CD14-positive monocyte (primary cell): ENCODE results near the gene SAP130. TPM values are rescaled to one million over a fixed set of nuclear protein-coding genes. Genes with fewer than 3 reads are reported as not detected.

Experiments
- DNase-seq, 3 donors: peaks; one replicate each; pipeline ENCODE4 v3.0.0-alpha.2; 2011 to 2022
- H2AFZ ChIP-seq: 2 replicates; pipeline ENCODE4 v1.6.0; 2012; ENCODE audit warnings: mild to moderate bottlenecking, low read depth, low read length, inconsistent platforms; ENCODE audit not compliant: insufficient read depth, poor library complexity, severe bottlenecking
- H3K27ac ChIP-seq, 2 donors: 1 replicate in 1 of 2; 2 replicates in 1 of 2; pipeline ENCODE4 v1.5.1; 2012 to 2013; ENCODE audit warnings: low read length in 2 of 2, control low read depth in 1 of 2, inconsistent platforms in 1 of 2, low read depth in 1 of 2, mild to moderate bottlenecking in 1 of 2
- H3K27me3 ChIP-seq, 2 donors: one replicate each; pipeline versions ENCODE4 v1.6.0 to v1.6.1; 2011 to 2013; ENCODE audit warnings: low read length in 2 of 2; ENCODE audit not compliant: control insufficient read depth in 2 of 2, insufficient read depth in 2 of 2
- H3K36me3 ChIP-seq, 2 donors: replicated peaks in 1 of 2; 1 replicate in 1 of 2; 2 replicates in 1 of 2; pipeline versions ENCODE4 v1.5.1 to v1.6.1; 2012 to 2013; ENCODE audit warnings: low read length in 2 of 2, control low read depth in 1 of 2, inconsistent platforms in 1 of 2, mild to moderate bottlenecking in 1 of 2; ENCODE audit not compliant: insufficient read depth in 2 of 2, control insufficient read depth in 1 of 2
- H3K4me1 ChIP-seq, 2 donors: 1 replicate in 1 of 2; 2 replicates in 1 of 2; pipeline versions ENCODE4 v1.5.1 to v1.6.1; 2012 to 2013; ENCODE audit warnings: low read length in 2 of 2, control low read depth in 1 of 2, inconsistent platforms in 1 of 2, mild to moderate bottlenecking in 1 of 2, moderate library complexity in 1 of 2; ENCODE audit not compliant: insufficient read depth in 2 of 2, control insufficient read depth in 1 of 2
- H3K4me2 ChIP-seq: replicated peaks from 2 replicates; pipeline ENCODE3; 2012; ENCODE audit warnings: low read length, moderate library complexity, mild to moderate bottlenecking; ENCODE audit not compliant: poor library complexity, severe bottlenecking; ENCODE audit errors: extremely low read depth
- H3K4me3 ChIP-seq, 3 experiments: fragments of 200-600 bp in 1 of 3; sonication (generic) in 1 of 3; replicated peaks in 1 of 3; 1 replicate in 2 of 3; 2 replicates in 1 of 3; pipeline ENCODE4 v1.5.1; 2011 to 2013; ENCODE audit warnings: low read length in 3 of 3, mild to moderate bottlenecking in 3 of 3, control low read depth in 2 of 3, low read depth in 2 of 3, inconsistent platforms in 1 of 3, moderate library complexity in 1 of 3
- H3K79me2 ChIP-seq: 2 replicates; pipeline ENCODE4 v1.6.0; 2012; ENCODE audit warnings: mild to moderate bottlenecking, control low read depth, inconsistent platforms, low read length, moderate library complexity; ENCODE audit not compliant: insufficient read depth
- H3K9ac ChIP-seq: 2 replicates; pipeline ENCODE4 v1.6.0; 2017; ENCODE audit warnings: low read length, mild to moderate bottlenecking; ENCODE audit not compliant: insufficient read depth, poor library complexity, severe bottlenecking
- H3K9me3 ChIP-seq, 2 donors: replicated peaks in 1 of 2; 1 replicate in 1 of 2; 2 replicates in 1 of 2; pipeline versions ENCODE4 v1.5.1 to v1.6.1; 2012 to 2013; ENCODE audit warnings: low read length in 2 of 2, control low read depth in 1 of 2; ENCODE audit not compliant: control insufficient read depth in 1 of 2, insufficient read depth in 1 of 2
- H4K20me1 ChIP-seq: 2 replicates; pipeline ENCODE4 v1.6.0; 2012; ENCODE audit warnings: mild to moderate bottlenecking, low read length, control low read depth, moderate library complexity; ENCODE audit not compliant: insufficient read depth
- H3K27ac Mint-ChIP-seq, 7 donors: one replicate each; pipeline ENCODE4 v1.8.0; 2020; ENCODE audit warnings: mild to moderate bottlenecking in 7 of 7, mixed read lengths in 7 of 7, moderate library complexity in 6 of 7, inconsistent platforms in 2 of 7
- H3K27me3 Mint-ChIP-seq, 3 donors: one replicate each; pipeline ENCODE4 v1.8.0; 2021 to 2022; ENCODE audit warnings: low read depth in 3 of 3, mild to moderate bottlenecking in 3 of 3, mixed read lengths in 3 of 3, moderate library complexity in 3 of 3, inconsistent platforms in 1 of 3
- H3K36me3 Mint-ChIP-seq, 2 donors: one replicate each; pipeline ENCODE4 v1.8.0; 2020; ENCODE audit warnings: mixed read lengths in 2 of 2, inconsistent platforms in 1 of 2, mild to moderate bottlenecking in 1 of 2
- H3K4me1 Mint-ChIP-seq: one replicate; pipeline ENCODE4 v1.8.0; 2020; ENCODE audit warnings: mild to moderate bottlenecking, mixed read lengths
- H3K4me3 Mint-ChIP-seq, 2 donors: one replicate each; pipeline ENCODE4 v1.8.0; 2020; ENCODE audit warnings: mild to moderate bottlenecking in 2 of 2, mixed read lengths in 2 of 2, moderate library complexity in 1 of 2
- H3K9me3 Mint-ChIP-seq, 7 donors: one replicate each; pipeline ENCODE4 v1.8.0; 2020 to 2022; ENCODE audit warnings: mixed read lengths in 7 of 7, mild to moderate bottlenecking in 6 of 7, moderate library complexity in 6 of 7, inconsistent platforms in 2 of 7
- CTCF ChIP-seq: fragments of 200-600 bp; IDR thresholded peaks from one replicate; pipeline ENCODE4 v1.8.0; 2022; ENCODE audit warnings: antibody characterized with exemption, mild to moderate bottlenecking
- WGBS: methylation state at CpG from one replicate; pipeline ENCODE4 v1.1.5; 2013; ENCODE audit warnings: missing lambda C conversion rate; ENCODE audit not compliant: insufficient coverage; 5-methylcytosine and 5-hydroxymethylcytosine counted together
- intact Hi-C, 2 donors: fragments of 100-400 bp; cut with micrococcal nuclease; formaldehyde crosslinking; loops; one replicate each; pipeline versions ENCODE4 v1.15.0 to v1.15.1; 2023
- polyA plus RNA-seq, 3 donors: library from polyadenylated mRNA; depleted of rRNA in 1 of 3; unstranded in 2 of 3; stranded (reverse) in 1 of 3; fragments of 300-500 nt in 2 of 3; fragments of >200 nt in 1 of 3; fragmentation: Illumina TruSeq in 2 of 3; gene quantifications; 1 replicate in 2 of 3; 2 replicates in 1 of 3; pipeline ENCODE4 v1.2.3, GENCODE V29; 2012 to 2021

Gene SAP130
- polyA plus RNA-seq, 3 donors = 2.8 to 16.4 (median 6.4) TPM

DNA sequence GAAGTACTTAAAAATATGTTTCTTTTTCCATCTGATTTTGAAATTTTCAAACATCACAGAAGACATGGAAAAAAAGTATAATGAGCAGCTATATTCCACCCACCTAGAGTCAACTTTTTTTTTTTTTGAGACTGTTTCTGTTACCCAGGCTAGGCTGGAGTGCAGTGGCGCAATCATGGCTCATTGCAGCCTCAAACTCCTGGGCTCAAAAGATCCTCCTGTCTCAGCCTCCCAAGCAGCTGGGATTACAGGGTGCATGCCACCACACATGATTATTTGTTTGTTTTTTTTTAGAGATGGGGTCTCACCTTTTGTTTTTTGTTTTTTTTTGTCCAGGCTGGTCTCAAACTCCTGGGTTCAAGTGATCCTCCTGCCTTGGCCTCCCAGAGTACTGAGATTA, 36.5 kb upstream of the SAP130 start:
- no peak overlapping the region for H3K27ac ChIP-seq
- H3K36me3 ChIP-seq = no peaks in the 10 kb centered on the region
- H2AFZ ChIP-seq = no peak overlapping the region
- Mint-ChIP-seq H3K4me3 (no peak overlapping the region), H3K27me3 (peaks cover 0 to 6% (median 5%) of the 10 kb centered on the region in 3 donors), H3K27ac (no peak overlapping the region), H3K4me1 (peaks cover 3% of the 10 kb centered on the region), H3K9me3 (peaks cover 0 to 3% (median 0%) of the 10 kb centered on the region in 7 donors), H3K36me3 (no peaks in the 10 kb centered on the region)
- no peaks in the 10 kb centered on the region for H4K20me1 ChIP-seq
- no peak for DNase-seq
- no peaks in the 10 kb centered on the region for H3K9me3 ChIP-seq
- H3K79me2 ChIP-seq = no peaks in the 10 kb centered on the region
- no peak for TF ChIP-seq CTCF
- intact Hi-C loops = no loop called here
- no peak overlapping the region for H3K4me3 ChIP-seq
- H3K4me1 ChIP-seq = no peaks in the 10 kb centered on the region
- no peak overlapping the region for H3K9ac ChIP-seq
- WGBS = no CpG with 5 or more reads among the region's 1 CpG
- no peak overlapping the region for H3K4me2 ChIP-seq
- H3K27me3 ChIP-seq = no peaks in the 10 kb centered on the region

DNA sequence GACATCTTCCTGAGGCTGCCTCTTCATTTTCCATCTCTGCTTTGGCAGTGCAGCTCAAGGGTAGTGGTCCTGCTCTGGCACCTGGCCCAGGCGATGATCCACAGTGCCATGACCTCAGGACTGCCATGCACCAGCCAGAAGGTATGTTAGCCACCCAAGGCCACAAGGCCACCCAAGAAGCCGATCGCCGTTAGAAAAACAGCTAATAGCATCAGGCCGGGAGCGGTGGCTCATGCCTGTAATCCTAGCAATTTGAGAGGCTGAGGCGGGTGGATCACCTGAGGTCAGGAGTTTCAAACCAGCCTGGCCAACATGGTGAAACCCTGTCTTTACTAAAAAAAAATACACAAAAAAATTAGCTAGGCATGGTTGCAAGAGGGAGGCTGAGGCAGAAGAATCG, 34.7 kb upstream of the SAP130 start:
- no peaks in the 10 kb centered on the region for H3K79me2 ChIP-seq
- intact Hi-C loops = no loop called here
- no peaks in the 10 kb centered on the region for H3K4me1 ChIP-seq
- H3K27me3 Mint-ChIP-seq = peaks cover 0 to 7% (median 5%) of the 10 kb centered on the region in 3 donors
- H3K4me3 Mint-ChIP-seq = no peak overlapping the region
- no peaks in the 10 kb centered on the region for H3K9me3 ChIP-seq
- no peaks in the 10 kb centered on the region for H3K36me3 ChIP-seq
- no peaks in the 10 kb centered on the region for H3K27me3 ChIP-seq
- DNase-seq = no peak
- H3K36me3 Mint-ChIP-seq = no peaks in the 10 kb centered on the region
- H3K4me1 Mint-ChIP-seq = peaks cover 3% of the 10 kb centered on the region
- no peak overlapping the region for H3K27ac Mint-ChIP-seq
- H4K20me1 ChIP-seq = no peaks in the 10 kb centered on the region
- TF ChIP-seq CTCF = no peak
- no peak overlapping the region for H2AFZ ChIP-seq
- WGBS = 95% methylated on average over 7 of the region's 8 CpGs
- H3K4me2 ChIP-seq = no peak overlapping the region
- no peak overlapping the region for H3K9ac ChIP-seq
- H3K4me3 ChIP-seq = no peak overlapping the region
- H3K27ac ChIP-seq = no peak overlapping the region
- H3K9me3 Mint-ChIP-seq = peaks cover 0 to 3% (median 0%) of the 10 kb centered on the region in 7 donors
